PFSK-1 (cell line): Measurements from ENCODE around the gene SPANXN4. TPM values are rescaled to one million over a fixed set of nuclear protein-coding genes. Genes with fewer than 3 reads are reported as not detected.

ENCODE experiments used
- FOXP2 ChIP-seq: optimal IDR thresholded peaks from 2 replicates; pipeline ENCODE3; 2011; ENCODE audit warnings: borderline replicate concordance, control low read depth, inconsistent platforms; ENCODE audit not compliant: insufficient read depth; ENCODE audit errors: extremely low read length, extremely low read depth
- POLR2AphosphoS5 ChIP-seq: IDR thresholded peaks from 2 replicates; pipeline ENCODE4 v1.6.1; 2012; ENCODE audit warnings: low read depth, mild to moderate bottlenecking, control low read depth, low read length, moderate library complexity
- SIN3A ChIP-seq: IDR thresholded peaks from 2 replicates; pipeline ENCODE4 v1.6.1; 2012; ENCODE audit warnings: mild to moderate bottlenecking, low read length, moderate library complexity, borderline replicate concordance; ENCODE audit not compliant: insufficient read depth
- TAF1 ChIP-seq: IDR thresholded peaks from 2 replicates; pipeline ENCODE4 v1.6.1; 2012; ENCODE audit warnings: low read length, control low read depth, borderline replicate concordance; ENCODE audit not compliant: insufficient read depth
- polyA plus RNA-seq: library from polyadenylated mRNA; unstranded; fragments of >200 nt; gene quantifications from one replicate; pipeline ENCODE4 v1.2.1, GENCODE V29; 2012; ENCODE audit warnings: low read depth, missing spikeins; ENCODE audit not compliant: insufficient read length
- TF ChIP-seq, protein P1 (sequence below), 2 experiments: IDR thresholded peaks; 2 replicates each; pipeline versions ENCODE4 v1.6.1 to v1.8.0; 2011 to 2012; ENCODE audit warnings: low read depth in 2 of 2, low read length in 2 of 2, control low read depth in 1 of 2, inconsistent platforms in 1 of 2, mild to moderate bottlenecking in 1 of 2, moderate library complexity in 1 of 2; ENCODE audit not compliant: insufficient read depth in 1 of 2

The SPANXN4 gene, protein sequence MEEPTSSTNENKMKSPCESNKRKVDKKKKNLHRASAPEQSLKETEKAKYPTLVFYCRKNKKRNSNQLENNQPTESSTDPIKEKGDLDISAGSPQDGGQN
- not detected for polyA plus RNA-seq

GRCh38 chrX:143025628-143026027, at the start of gene SPANXN4:
TSS of gene SPANXN4 (plus strand) at chrX:143025928. CDS start at chrX:143026015, 87 bp downstream.
- TF ChIP-seq POLR2AphosphoS5 (no peak), FOXP2 (no peak), TAF1 (no peak), SIN3A (no peak)
- TF ChIP-seq, protein P1, sequence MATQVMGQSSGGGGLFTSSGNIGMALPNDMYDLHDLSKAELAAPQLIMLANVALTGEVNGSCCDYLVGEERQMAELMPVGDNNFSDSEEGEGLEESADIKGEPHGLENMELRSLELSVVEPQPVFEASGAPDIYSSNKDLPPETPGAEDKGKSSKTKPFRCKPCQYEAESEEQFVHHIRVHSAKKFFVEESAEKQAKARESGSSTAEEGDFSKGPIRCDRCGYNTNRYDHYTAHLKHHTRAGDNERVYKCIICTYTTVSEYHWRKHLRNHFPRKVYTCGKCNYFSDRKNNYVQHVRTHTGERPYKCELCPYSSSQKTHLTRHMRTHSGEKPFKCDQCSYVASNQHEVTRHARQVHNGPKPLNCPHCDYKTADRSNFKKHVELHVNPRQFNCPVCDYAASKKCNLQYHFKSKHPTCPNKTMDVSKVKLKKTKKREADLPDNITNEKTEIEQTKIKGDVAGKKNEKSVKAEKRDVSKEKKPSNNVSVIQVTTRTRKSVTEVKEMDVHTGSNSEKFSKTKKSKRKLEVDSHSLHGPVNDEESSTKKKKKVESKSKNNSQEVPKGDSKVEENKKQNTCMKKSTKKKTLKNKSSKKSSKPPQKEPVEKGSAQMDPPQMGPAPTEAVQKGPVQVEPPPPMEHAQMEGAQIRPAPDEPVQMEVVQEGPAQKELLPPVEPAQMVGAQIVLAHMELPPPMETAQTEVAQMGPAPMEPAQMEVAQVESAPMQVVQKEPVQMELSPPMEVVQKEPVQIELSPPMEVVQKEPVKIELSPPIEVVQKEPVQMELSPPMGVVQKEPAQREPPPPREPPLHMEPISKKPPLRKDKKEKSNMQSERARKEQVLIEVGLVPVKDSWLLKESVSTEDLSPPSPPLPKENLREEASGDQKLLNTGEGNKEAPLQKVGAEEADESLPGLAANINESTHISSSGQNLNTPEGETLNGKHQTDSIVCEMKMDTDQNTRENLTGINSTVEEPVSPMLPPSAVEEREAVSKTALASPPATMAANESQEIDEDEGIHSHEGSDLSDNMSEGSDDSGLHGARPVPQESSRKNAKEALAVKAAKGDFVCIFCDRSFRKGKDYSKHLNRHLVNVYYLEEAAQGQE (IDR thresholded peaks at IDR 0.05; ENCODE audit: insufficient read depth in 1 of 2, low read depth in 2 of 2, low read length in 2 of 2) = no peak

GRCh38 chrX:142977128-142977914, 48.4 kb upstream of the SPANXN4 start:
- no peak for TF ChIP-seq TAF1
- no peak for TF ChIP-seq FOXP2
- no peak for TF ChIP-seq SIN3A
- TF ChIP-seq, protein P1 (IDR thresholded peaks at IDR 0.05; ENCODE audit: insufficient read depth in 1 of 2, low read depth in 2 of 2, low read length in 2 of 2) = no peak
- no peak for TF ChIP-seq POLR2AphosphoS5

- TF ChIP-seq POLR2AphosphoS5 (no peak), FOXP2 (no peak), TAF1 (no peak)
These were observed 47.5 kb upstream of the SPANXN4 start for GRCh38 chrX:142978130-142978684.

DNA sequence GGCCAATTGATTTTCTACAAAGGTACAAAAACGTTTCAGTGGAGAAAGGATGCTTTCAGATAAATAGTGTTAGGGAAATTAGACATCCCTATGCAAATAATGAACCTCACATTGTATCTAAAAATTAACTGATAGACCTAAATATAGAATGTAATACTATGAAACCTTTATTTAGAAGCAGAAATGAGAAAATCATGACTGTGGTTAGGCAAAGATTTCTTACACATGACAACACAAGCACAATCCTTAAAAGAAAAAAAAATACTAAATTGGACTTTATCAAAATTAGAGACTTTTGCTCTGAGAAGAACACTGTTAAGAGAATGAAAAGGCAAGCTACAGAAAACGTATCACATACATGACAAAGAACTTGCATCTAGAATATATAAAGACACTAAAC, 43.0 kb upstream of the SPANXN4 start:
- TF ChIP-seq SIN3A = no peak
- no peak for TF ChIP-seq POLR2AphosphoS5
- no peak for TF ChIP-seq TAF1
- TF ChIP-seq, protein P1 (IDR thresholded peaks at IDR 0.05; ENCODE audit: insufficient read depth in 1 of 2, low read depth in 2 of 2, low read length in 2 of 2) = no peak
- no peak for TF ChIP-seq FOXP2

DNA sequence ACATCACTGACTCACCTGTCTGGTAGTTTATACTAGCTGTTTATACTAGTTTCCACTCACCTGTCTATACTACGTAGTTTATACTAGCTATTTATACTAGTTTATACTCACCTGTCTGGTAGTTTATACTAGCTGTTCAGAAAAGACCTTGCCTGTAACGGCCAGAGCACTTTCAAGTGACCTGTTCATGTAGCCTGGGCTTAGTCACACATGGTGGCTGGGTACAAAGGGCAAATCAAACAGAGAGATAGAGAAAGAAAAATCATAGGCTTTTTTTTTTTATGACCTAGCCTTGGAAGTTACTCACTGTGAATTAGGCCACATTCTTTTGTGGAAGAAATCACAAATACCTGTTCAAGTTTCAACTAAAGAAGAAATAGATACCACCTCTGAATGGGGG, 30.7 kb upstream of the SPANXN4 start:
- TF ChIP-seq TAF1 = no peak
- TF ChIP-seq POLR2AphosphoS5 = no peak
- TF ChIP-seq, protein P1 (IDR thresholded peaks at IDR 0.05; ENCODE audit: insufficient read depth in 1 of 2, low read depth in 2 of 2, low read length in 2 of 2) = no peak
- TF ChIP-seq FOXP2 = no peak
- no peak for TF ChIP-seq SIN3A
